ENCODE data around the gene CRAMP1.

DNA sequence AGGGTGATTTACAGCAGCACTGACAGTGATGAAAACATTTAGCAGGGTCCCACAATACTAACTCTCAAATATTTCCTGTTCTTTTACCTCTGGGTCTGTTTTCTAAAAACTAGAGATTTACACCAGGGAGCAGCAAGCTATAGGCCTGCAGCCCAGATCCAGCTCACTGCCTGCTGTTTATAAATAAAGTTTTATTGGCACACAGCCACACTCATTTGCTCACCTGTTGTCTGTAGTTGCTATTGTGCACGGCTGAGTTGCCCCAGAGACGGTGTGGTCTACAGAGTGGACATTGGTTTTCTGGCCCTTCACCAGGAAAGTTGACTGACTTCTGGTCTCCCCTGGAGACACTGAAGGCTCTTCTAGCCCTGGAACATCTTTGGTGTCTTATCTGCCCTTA, 49.7 kb downstream of the CRAMP1 start:
- TF ChIP-seq, protein P1, sequence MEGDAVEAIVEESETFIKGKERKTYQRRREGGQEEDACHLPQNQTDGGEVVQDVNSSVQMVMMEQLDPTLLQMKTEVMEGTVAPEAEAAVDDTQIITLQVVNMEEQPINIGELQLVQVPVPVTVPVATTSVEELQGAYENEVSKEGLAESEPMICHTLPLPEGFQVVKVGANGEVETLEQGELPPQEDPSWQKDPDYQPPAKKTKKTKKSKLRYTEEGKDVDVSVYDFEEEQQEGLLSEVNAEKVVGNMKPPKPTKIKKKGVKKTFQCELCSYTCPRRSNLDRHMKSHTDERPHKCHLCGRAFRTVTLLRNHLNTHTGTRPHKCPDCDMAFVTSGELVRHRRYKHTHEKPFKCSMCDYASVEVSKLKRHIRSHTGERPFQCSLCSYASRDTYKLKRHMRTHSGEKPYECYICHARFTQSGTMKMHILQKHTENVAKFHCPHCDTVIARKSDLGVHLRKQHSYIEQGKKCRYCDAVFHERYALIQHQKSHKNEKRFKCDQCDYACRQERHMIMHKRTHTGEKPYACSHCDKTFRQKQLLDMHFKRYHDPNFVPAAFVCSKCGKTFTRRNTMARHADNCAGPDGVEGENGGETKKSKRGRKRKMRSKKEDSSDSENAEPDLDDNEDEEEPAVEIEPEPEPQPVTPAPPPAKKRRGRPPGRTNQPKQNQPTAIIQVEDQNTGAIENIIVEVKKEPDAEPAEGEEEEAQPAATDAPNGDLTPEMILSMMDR (IDR thresholded peaks at IDR 0.05), result no peak
- no peak for TF ChIP-seq POLR2AphosphoS5 (IDR thresholded peaks at IDR 0.05)
